Heart left ventricle (tissue), 13 donors: ENCODE results near the gene LRRC70.

Experiments
- CTCF ChIP-seq, 12 donors: fragments of 200-600 bp; sonication (generic) in 4 of 12; IDR thresholded peaks; one replicate each; pipeline versions ENCODE4 v1.5.0 to v1.8.0; 2018 to 2022; ENCODE audit warnings: antibody characterized with exemption in 12 of 12, mild to moderate bottlenecking in 5 of 12
- POLR2A ChIP-seq, 2 donors: fragments of 450-650 bp; IDR thresholded peaks; one replicate each; pipeline ENCODE4 v1.6.1; 2017; ENCODE audit warnings: antibody characterized with exemption in 2 of 2, mild to moderate bottlenecking in 2 of 2, moderate library complexity in 2 of 2
- donor health status: ischemic (EF 13 %, LVEDD 7.1; RV severe dilation, severe dysfunction).
- donor health status: DM: no; HTN: yes; CAD: no.
- donor health status: DM: no; HTN: no; CAD: no.
- donor health status: ischemic (EF 25% LVEDD 6.9; RV normal size, moderate dysfunction).
- donor health status: ischemic (EF 25% LVEDD 5.7; RV mildly dilated, moderate dysfunction).
- donor health status: ischemic (EF 35%, LVEDD 5.7; RV mildly dilated, moderate dysfunction).
- donor health status: nonischemic (EF 11% LVEDD 7.7; RV severe dilation, severe dysfunction).
- donor health status: DM: yes; HTN: yes; CAD: no.
- donor health status: PGD.
- donor health status: ischemic (EF 29% LVEDD 5.4; RV normal size, mild dysfunction).
- donor health status: nonischemic (EF 23%, LVEDD 6.1; RV moderate dilation, normal function).

- no peak for TF ChIP-seq CTCF (IDR thresholded peaks at IDR 0.05)
- TF ChIP-seq POLR2A (IDR thresholded peaks at IDR 0.05) = no peak
Measured at GRCh38 chr5:62608529-62609511, 30.2 kb downstream of the LRRC70 start.
